ENCODE measurements around the gene TMTC4.

DNA sequence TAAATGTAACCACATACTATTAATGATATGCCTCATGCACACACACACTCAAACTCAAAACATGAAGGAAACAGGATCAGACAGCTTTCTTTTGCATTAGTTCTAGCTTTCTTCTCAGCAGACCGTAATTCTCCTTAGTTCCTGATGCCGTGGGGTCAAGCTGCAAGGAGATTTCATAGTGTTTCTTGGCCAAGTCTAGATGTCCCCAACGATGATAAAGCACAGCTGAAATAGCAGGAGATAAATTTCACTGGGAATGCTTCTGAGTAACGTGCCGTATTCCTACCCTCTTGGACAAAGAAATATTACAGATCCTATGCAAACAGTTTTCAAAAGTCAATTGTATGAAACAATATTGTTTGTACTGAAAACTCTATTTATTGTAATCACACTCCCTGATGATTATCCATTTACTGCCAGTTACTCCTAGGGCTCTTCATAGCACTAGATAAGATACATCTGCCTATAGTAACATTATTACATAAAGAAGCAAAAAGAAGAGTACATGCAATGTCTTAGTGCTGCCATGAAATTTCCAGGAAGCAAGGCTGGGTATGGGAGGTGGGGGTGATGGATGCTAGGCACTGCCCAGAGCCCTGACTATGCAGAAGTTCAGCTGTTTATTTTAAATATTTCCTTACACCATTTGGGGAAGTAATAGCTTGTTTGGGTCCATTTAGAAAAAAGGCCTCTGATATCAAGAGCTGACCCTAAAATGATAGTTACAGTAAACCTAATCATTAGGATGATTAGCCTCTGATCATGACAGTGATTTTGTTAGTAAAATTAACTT is 69.5 kb downstream of the TMTC4 start:
- TF ChIP-seq POLR2AphosphoS5 (IDR thresholded peaks at IDR 0.05; ENCODE audit: low read depth, low read length) (no peak), TCF7L2 (IDR thresholded peaks at IDR 0.05; ENCODE audit: low read depth, low read length) (no peak)
- TF ChIP-seq, protein P1, sequence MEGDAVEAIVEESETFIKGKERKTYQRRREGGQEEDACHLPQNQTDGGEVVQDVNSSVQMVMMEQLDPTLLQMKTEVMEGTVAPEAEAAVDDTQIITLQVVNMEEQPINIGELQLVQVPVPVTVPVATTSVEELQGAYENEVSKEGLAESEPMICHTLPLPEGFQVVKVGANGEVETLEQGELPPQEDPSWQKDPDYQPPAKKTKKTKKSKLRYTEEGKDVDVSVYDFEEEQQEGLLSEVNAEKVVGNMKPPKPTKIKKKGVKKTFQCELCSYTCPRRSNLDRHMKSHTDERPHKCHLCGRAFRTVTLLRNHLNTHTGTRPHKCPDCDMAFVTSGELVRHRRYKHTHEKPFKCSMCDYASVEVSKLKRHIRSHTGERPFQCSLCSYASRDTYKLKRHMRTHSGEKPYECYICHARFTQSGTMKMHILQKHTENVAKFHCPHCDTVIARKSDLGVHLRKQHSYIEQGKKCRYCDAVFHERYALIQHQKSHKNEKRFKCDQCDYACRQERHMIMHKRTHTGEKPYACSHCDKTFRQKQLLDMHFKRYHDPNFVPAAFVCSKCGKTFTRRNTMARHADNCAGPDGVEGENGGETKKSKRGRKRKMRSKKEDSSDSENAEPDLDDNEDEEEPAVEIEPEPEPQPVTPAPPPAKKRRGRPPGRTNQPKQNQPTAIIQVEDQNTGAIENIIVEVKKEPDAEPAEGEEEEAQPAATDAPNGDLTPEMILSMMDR (IDR thresholded peaks at IDR 0.05), result no peak
- TF ChIP-seq, protein P2, sequence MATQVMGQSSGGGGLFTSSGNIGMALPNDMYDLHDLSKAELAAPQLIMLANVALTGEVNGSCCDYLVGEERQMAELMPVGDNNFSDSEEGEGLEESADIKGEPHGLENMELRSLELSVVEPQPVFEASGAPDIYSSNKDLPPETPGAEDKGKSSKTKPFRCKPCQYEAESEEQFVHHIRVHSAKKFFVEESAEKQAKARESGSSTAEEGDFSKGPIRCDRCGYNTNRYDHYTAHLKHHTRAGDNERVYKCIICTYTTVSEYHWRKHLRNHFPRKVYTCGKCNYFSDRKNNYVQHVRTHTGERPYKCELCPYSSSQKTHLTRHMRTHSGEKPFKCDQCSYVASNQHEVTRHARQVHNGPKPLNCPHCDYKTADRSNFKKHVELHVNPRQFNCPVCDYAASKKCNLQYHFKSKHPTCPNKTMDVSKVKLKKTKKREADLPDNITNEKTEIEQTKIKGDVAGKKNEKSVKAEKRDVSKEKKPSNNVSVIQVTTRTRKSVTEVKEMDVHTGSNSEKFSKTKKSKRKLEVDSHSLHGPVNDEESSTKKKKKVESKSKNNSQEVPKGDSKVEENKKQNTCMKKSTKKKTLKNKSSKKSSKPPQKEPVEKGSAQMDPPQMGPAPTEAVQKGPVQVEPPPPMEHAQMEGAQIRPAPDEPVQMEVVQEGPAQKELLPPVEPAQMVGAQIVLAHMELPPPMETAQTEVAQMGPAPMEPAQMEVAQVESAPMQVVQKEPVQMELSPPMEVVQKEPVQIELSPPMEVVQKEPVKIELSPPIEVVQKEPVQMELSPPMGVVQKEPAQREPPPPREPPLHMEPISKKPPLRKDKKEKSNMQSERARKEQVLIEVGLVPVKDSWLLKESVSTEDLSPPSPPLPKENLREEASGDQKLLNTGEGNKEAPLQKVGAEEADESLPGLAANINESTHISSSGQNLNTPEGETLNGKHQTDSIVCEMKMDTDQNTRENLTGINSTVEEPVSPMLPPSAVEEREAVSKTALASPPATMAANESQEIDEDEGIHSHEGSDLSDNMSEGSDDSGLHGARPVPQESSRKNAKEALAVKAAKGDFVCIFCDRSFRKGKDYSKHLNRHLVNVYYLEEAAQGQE (IDR thresholded peaks at IDR 0.05; ENCODE audit: insufficient read depth in 1 of 2, low read depth in 2 of 2, low read length in 1 of 2), result no peak
